Keratinocyte (primary cell): ENCODE measurements around the gene F10. TPM values are rescaled to one million over a fixed set of nuclear protein-coding genes. Genes with fewer than 3 reads are reported as not detected.

Experiments used
- DNase-seq: peaks from one replicate; pipeline ENCODE4 v3.0.0-alpha.2; 2011; ENCODE audit warnings: low read depth, missing footprints, low spot score
- FAIRE-seq: peaks from 2 replicates; lab custom pipeline; 2011; peaks lifted over from hg19 to GRCh38; lab: Jason Lieb, UNC
- H2AFZ ChIP-seq: 2 replicates; pipeline ENCODE4 v1.6.0; 2012; ENCODE audit warnings: low read length, control low read depth, inconsistent platforms; ENCODE audit not compliant: control insufficient read depth
- H3K27ac ChIP-seq: 2 replicates; pipeline ENCODE4 v1.5.1; 2011; ENCODE audit warnings: low read length; ENCODE audit not compliant: control insufficient read depth, insufficient read depth
- H3K27me3 ChIP-seq: 3 replicates; pipeline ENCODE4 v1.6.0; 2011; ENCODE audit warnings: low read length; ENCODE audit not compliant: control insufficient read depth, insufficient read depth; ENCODE audit errors: extremely low read depth
- H3K36me3 ChIP-seq, 2 experiments: 2 replicates in 1 of 2; 3 replicates in 1 of 2; pipeline ENCODE4 v1.5.1; 2011; ENCODE audit warnings: low read length in 2 of 2, mild to moderate bottlenecking in 1 of 2; ENCODE audit not compliant: control insufficient read depth in 2 of 2, insufficient read depth in 2 of 2; ENCODE audit errors: extremely low read depth in 1 of 2
- H3K4me1 ChIP-seq: 3 replicates; pipeline ENCODE4 v1.5.1; 2011; ENCODE audit warnings: low read length; ENCODE audit not compliant: control insufficient read depth, insufficient read depth; ENCODE audit errors: extremely low read depth
- H3K4me2 ChIP-seq: 3 replicates; pipeline ENCODE4 v1.6.0; 2011; ENCODE audit warnings: low read depth, low read length; ENCODE audit not compliant: control insufficient read depth, insufficient read depth; ENCODE audit errors: extremely low read depth
- H3K4me3 ChIP-seq, 3 experiments: fragments of 200-600 bp in 1 of 3; sonication (generic) in 1 of 3; 2 replicates in 2 of 3; 3 replicates in 1 of 3; pipeline ENCODE4 v1.5.1; 2011 to 2016; ENCODE audit warnings: low read length in 3 of 3, mild to moderate bottlenecking in 3 of 3, control low read depth in 2 of 3, inconsistent platforms in 1 of 3, low read depth in 1 of 3, mixed read lengths in 1 of 3, mixed run types in 1 of 3, moderate library complexity in 1 of 3; ENCODE audit not compliant: control insufficient read depth in 2 of 3, insufficient read depth in 2 of 3; ENCODE audit errors: extremely low read depth in 1 of 3
- H3K79me2 ChIP-seq: 2 replicates; pipeline ENCODE4 v1.6.0; 2012; ENCODE audit warnings: low read length; ENCODE audit not compliant: control insufficient read depth, insufficient read depth
- H3K9ac ChIP-seq: 3 replicates; pipeline ENCODE4 v1.6.0; 2011; ENCODE audit warnings: low read length; ENCODE audit not compliant: control insufficient read depth, insufficient read depth; ENCODE audit errors: extremely low read depth
- H3K9me1 ChIP-seq: 3 replicates; pipeline ENCODE4 v1.6.0; 2011; ENCODE audit warnings: low read length; ENCODE audit not compliant: control insufficient read depth, insufficient read depth; ENCODE audit errors: extremely low read depth
- H3K9me3 ChIP-seq: 2 replicates; pipeline ENCODE4 v1.5.1; 2012; ENCODE audit warnings: low read depth, low read length; ENCODE audit not compliant: control insufficient read depth
- H4K20me1 ChIP-seq: 3 replicates; pipeline ENCODE4 v1.6.0; 2011; ENCODE audit warnings: low read length; ENCODE audit not compliant: control insufficient read depth, insufficient read depth; ENCODE audit errors: extremely low read depth
- CTCF ChIP-seq, 3 experiments: IDR thresholded peaks in 1 of 3; conservative IDR thresholded peaks in 1 of 3; optimal IDR thresholded peaks in 1 of 3; 2 replicates in 2 of 3; 3 replicates in 1 of 3; pipeline versions ENCODE3 to v1.5.1; 2011; ENCODE audit warnings: low read length in 3 of 3, mild to moderate bottlenecking in 3 of 3, moderate library complexity in 2 of 3, control low read depth in 1 of 3, inconsistent platforms in 1 of 3; ENCODE audit not compliant: insufficient read depth in 2 of 3; ENCODE audit errors: extremely low read depth in 1 of 3
- EZH2 ChIP-seq: IDR thresholded peaks from one replicate; pipeline ENCODE4 v1.6.1; 2012; ENCODE audit warnings: inconsistent platforms, mild to moderate bottlenecking, low read length, moderate library complexity
- dilution Hi-C: fragments of 300-500 bp; cut with MboI; formaldehyde crosslinking; loops from one replicate; pipeline ENCODE4 v1.7.0; 2020; ENCODE audit warnings: low sequenced_read_pairs; ENCODE audit not compliant: extremely low pct_ligation_motif_present
- polyA plus RNA-seq, 5 experiments: library from polyadenylated mRNA; depleted of rRNA in 3 of 5; stranded (reverse) in 3 of 5; stranded (forward) in 1 of 5; unstranded in 1 of 5; fragments of >200 nt; gene quantifications; 1 replicate in 1 of 5; 2 replicates in 3 of 5; 3 replicates in 1 of 5; pipeline versions ENCODE4 v1.2.1 to v1.2.3, GENCODE V29; 2011 to 2012; ENCODE audit warnings: missing spikeins in 2 of 5, low read depth in 1 of 5, low replicate concordance in 1 of 5

The F10 gene
- polyA plus RNA-seq, 1 donor (not counting 4 experiments of a cell fraction or from before 2014, with no cell fraction given), result not detected

GRCh38 chr13:113147206-113147605 is 24.6 kb downstream of the F10 start:
- Histone ChIP-seq H3K4me1 (no peaks in the 10 kb centered on the region), H3K4me3 (no peak overlapping the region), H3K27ac (no peak overlapping the region), H3K27me3 (peaks cover 11% of the 10 kb centered on the region), H3K9ac (no peak overlapping the region), H3K36me3 (no peaks in the 10 kb centered on the region), H3K9me1 (no peaks in the 10 kb centered on the region), H2AFZ (no peak overlapping the region), H3K9me3 (no peaks in the 10 kb centered on the region), H3K79me2 (no peaks in the 10 kb centered on the region), H4K20me1 (no peaks in the 10 kb centered on the region), H3K4me2 (no peak overlapping the region)
- TF ChIP-seq CTCF (optimal IDR thresholded peaks at IDR 0.05 in 1 of 3, IDR thresholded peaks at IDR 0.05 in 1 of 3, conservative IDR thresholded peaks at IDR 0.05 in 1 of 3; ENCODE audit: extremely low read depth in 1 of 3, insufficient read depth in 2 of 3, low read length in 3 of 3), result no peak
- TF ChIP-seq EZH2, result no peak
- FAIRE-seq (no peak), DNase-seq (no peak)
- dilution Hi-C loops, result no loop called here

GRCh38 chr13:113148407-113148806 is 25.8 kb downstream of the F10 start:
- no peaks in the 10 kb centered on the region for H3K9me1 ChIP-seq
- DNase-seq (no peak), FAIRE-seq (no peak)
- TF ChIP-seq CTCF (optimal IDR thresholded peaks at IDR 0.05 in 1 of 3, IDR thresholded peaks at IDR 0.05 in 1 of 3, conservative IDR thresholded peaks at IDR 0.05 in 1 of 3; ENCODE audit: extremely low read depth in 1 of 3, insufficient read depth in 2 of 3, low read length in 3 of 3) (no peak), EZH2 (no peak)
- dilution Hi-C loops, result no loop called here
- peaks cover 23% of the 10 kb centered on the region for H3K27me3 ChIP-seq
- H3K79me2 ChIP-seq, result no peaks in the 10 kb centered on the region
- H3K4me2 ChIP-seq, result no peak overlapping the region
- H3K36me3 ChIP-seq, result no peaks in the 10 kb centered on the region
- H4K20me1 ChIP-seq, result no peaks in the 10 kb centered on the region
- no peak overlapping the region for H3K9ac ChIP-seq
- no peak overlapping the region for H2AFZ ChIP-seq
- no peak overlapping the region for H3K27ac ChIP-seq
- H3K4me1 ChIP-seq, result peaks cover 7% of the 10 kb centered on the region
- no peaks in the 10 kb centered on the region for H3K9me3 ChIP-seq
- H3K4me3 ChIP-seq, result no peak overlapping the region
